Measurements from ENCODE around the gene MPPED2.

DNA sequence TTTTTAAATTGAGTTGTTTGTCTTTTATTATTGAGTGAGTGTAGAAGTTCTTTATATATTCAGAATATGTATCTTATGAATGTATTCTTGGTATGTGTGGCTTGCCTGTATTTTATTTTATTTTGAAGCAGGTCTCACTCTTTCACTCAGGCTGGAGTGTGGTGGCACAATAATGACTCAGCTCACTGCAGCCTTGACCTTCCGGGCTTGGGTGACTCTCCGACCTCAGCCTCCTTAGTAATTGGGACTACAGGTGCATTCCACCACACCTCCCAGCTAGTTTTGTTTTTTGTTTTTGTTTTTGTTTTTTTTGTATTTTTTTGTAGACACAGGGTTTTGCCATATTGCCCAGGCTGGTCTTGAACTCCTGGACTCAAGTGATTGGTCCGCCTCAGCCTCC lies 24.5 kb upstream of the MPPED2 start:
- TF ChIP-seq, protein P1, sequence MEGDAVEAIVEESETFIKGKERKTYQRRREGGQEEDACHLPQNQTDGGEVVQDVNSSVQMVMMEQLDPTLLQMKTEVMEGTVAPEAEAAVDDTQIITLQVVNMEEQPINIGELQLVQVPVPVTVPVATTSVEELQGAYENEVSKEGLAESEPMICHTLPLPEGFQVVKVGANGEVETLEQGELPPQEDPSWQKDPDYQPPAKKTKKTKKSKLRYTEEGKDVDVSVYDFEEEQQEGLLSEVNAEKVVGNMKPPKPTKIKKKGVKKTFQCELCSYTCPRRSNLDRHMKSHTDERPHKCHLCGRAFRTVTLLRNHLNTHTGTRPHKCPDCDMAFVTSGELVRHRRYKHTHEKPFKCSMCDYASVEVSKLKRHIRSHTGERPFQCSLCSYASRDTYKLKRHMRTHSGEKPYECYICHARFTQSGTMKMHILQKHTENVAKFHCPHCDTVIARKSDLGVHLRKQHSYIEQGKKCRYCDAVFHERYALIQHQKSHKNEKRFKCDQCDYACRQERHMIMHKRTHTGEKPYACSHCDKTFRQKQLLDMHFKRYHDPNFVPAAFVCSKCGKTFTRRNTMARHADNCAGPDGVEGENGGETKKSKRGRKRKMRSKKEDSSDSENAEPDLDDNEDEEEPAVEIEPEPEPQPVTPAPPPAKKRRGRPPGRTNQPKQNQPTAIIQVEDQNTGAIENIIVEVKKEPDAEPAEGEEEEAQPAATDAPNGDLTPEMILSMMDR (IDR thresholded peaks at IDR 0.05): no peak
- TF ChIP-seq, protein P2, sequence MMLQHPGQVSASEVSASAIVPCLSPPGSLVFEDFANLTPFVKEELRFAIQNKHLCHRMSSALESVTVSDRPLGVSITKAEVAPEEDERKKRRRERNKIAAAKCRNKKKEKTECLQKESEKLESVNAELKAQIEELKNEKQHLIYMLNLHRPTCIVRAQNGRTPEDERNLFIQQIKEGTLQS (CRISPR knock-in tag; conservative IDR thresholded peaks at IDR 0.05): no peak
- TF ChIP-seq TEAD1 (CRISPR knock-in tag; IDR thresholded peaks at IDR 0.05) (no peak), ZNF121 (CRISPR knock-in tag; IDR thresholded peaks at IDR 0.05) (no peak), MXD4 (CRISPR knock-in tag; IDR thresholded peaks at IDR 0.05; ENCODE audit: borderline replicate concordance) (no peak), PRRX2 (CRISPR knock-in tag; IDR thresholded peaks at IDR 0.05) (no peak)
- TF ChIP-seq, protein P3, sequence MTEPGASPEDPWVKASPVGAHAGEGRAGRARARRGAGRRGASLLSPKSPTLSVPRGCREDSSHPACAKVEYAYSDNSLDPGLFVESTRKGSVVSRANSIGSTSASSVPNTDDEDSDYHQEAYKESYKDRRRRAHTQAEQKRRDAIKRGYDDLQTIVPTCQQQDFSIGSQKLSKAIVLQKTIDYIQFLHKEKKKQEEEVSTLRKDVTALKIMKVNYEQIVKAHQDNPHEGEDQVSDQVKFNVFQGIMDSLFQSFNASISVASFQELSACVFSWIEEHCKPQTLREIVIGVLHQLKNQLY (CRISPR knock-in tag; IDR thresholded peaks at IDR 0.05): no peak
- TF ChIP-seq, protein P4, sequence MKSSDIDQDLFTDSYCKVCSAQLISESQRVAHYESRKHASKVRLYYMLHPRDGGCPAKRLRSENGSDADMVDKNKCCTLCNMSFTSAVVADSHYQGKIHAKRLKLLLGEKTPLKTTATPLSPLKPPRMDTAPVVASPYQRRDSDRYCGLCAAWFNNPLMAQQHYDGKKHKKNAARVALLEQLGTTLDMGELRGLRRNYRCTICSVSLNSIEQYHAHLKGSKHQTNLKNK (CRISPR knock-in tag; IDR thresholded peaks at IDR 0.05): no peak
